GM12864 (cell line): ENCODE results near the gene PYCR2.
"Not testable (repeated sequence)": the region's sequence is repeated elsewhere in the genome, so short reads cannot be mapped to it uniquely, and the experiment has no call there.

Source experiments
- DNase-seq: peaks from one replicate; pipeline ENCODE4 v3.0.0-alpha.2; 2011; ENCODE audit warnings: low read depth
- H3K4me3 ChIP-seq: 2 replicates; pipeline ENCODE4 v1.5.1; 2011; ENCODE audit warnings: mild to moderate bottlenecking, low read depth, low read length, control low read depth
- TF ChIP-seq, protein P1 (sequence below): IDR thresholded peaks from 2 replicates; pipeline ENCODE4 v1.5.1; 2011; ENCODE audit warnings: low read depth, mild to moderate bottlenecking, moderate library complexity, low read length, control low read depth, inconsistent platforms; ENCODE audit errors: missing control alignments

PYCR2 gene

DNA sequence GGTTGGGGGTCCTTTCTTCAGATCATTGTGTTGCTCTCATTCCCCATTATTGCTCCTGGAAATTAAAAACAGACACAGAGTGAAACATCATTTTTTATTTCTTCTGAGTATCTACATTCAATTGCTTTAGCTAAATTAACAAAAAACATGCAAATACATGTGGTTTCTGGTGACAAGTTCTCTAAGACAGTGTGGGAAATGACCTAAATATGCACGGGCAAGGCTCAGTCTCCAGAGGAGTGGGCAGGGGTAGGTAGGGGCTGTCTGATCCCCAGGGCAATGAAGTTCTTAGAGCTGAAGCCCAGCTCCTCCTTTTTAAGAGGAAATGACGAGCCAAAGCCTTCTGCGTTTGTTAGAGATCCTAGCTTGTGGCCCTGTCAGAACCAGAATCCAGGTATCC, 12.5 kb upstream of the PYCR2 start:
- no peak overlapping the region for H3K4me3 ChIP-seq
- no peak for DNase-seq
- TF ChIP-seq, protein P1, sequence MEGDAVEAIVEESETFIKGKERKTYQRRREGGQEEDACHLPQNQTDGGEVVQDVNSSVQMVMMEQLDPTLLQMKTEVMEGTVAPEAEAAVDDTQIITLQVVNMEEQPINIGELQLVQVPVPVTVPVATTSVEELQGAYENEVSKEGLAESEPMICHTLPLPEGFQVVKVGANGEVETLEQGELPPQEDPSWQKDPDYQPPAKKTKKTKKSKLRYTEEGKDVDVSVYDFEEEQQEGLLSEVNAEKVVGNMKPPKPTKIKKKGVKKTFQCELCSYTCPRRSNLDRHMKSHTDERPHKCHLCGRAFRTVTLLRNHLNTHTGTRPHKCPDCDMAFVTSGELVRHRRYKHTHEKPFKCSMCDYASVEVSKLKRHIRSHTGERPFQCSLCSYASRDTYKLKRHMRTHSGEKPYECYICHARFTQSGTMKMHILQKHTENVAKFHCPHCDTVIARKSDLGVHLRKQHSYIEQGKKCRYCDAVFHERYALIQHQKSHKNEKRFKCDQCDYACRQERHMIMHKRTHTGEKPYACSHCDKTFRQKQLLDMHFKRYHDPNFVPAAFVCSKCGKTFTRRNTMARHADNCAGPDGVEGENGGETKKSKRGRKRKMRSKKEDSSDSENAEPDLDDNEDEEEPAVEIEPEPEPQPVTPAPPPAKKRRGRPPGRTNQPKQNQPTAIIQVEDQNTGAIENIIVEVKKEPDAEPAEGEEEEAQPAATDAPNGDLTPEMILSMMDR, result no peak

DNA sequence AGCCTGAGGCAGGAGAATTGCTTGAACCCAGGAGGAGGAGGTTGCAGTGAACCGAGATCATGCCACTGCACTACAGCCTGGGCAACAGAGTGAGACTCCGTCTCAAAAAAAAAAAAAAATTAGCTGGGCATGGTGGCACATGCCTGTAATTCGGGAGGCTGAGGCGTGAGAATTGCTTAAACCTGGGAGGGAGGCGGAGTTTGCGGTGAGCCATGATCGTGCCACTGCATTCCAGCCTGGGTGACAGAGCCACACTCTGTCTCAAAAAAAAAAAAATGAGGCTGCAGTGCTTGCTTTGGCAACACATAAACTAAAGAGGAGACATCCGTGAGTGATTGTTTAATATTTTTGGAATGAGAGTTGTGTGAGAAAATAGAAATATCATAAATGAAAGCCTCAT, 12.0 kb upstream of the PYCR2 start:
- not testable (repeated sequence) for DNase-seq, H3K4me3 ChIP-seq

DNA sequence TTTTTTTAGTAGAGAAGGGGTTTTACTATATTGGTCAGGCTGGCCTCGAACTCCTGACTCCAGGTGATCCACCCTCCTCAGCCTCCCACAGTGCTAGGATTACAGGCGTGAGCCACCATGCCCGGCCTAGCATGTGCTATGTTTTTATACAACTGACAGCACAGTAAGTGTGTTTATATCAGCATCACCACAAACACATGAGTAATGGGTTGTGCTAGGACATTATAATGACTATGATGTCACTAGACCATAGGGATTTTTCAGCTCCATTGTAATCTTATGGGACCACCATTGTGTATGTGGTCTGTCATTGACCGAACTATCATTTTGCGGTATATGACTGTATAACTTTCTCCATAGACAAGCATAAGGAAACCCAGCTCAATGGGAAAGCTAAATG, 10.7 kb upstream of the PYCR2 start:
- no peak overlapping the region for H3K4me3 ChIP-seq
- no peak for DNase-seq
- TF ChIP-seq, protein P1, result no peak

DNA sequence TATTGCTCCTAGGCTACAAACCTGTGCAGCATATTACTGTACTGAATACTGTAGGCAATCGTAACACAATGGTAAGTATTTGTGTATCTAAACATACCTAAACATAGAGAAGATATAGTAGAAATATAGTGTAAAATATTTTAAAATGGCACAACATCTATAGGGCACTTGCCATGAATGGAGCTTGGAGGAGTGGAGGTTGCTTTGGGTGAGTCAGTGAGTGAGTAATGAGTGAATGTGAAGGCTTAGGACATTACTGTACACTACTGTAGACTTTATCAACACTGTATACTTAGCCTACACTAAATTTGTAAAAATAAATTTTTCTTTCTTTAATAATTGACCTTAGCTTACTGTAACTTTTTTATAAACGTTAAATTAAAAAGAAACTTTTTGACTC, 9.0 kb upstream of the PYCR2 start:
- DNase-seq, result no peak
- TF ChIP-seq, protein P1, result no peak
- H3K4me3 ChIP-seq, result no peak overlapping the region

DNA sequence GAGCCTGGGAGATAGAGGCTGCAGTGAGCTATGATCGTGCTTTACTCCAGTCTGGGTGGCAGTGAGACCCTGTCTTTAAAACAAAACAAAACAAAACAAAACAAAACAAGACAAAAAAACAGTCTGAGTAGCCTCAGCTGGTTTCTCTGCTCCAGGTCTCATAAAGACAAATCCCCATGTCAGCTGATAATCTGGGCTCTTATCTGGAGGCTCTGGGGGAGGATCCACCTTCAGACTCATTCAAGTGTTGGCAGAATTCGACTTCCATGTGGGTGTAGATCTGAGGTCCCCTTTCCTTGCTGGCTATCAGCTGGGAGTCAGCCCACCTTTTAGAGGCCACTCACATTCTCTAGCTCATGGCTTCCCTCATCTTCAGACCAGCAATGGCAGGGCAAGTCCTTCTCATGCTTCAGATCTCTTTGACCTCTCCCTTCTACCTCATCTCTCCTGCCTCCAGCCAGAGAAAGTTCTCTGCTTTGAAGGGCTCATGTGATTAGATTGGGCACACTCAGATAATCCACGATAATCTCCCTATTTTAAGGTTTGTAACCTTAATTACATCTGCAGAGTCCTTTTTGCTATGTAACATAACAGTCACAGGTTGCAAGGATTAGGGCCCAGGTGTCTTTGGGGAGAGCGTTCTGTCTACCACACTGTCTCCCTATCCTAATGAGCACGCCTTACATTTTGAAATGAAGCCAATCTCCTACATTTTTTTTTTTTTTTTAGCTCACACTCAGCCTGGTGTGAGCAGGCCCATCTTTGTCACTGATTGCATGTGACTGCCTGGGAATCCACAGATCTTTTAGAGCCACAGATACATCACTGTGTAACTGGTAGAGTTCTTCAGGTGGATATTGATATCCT, 7.5 kb upstream of the PYCR2 start:
- TF ChIP-seq, protein P1, result no peak
- no peak for DNase-seq

DNA sequence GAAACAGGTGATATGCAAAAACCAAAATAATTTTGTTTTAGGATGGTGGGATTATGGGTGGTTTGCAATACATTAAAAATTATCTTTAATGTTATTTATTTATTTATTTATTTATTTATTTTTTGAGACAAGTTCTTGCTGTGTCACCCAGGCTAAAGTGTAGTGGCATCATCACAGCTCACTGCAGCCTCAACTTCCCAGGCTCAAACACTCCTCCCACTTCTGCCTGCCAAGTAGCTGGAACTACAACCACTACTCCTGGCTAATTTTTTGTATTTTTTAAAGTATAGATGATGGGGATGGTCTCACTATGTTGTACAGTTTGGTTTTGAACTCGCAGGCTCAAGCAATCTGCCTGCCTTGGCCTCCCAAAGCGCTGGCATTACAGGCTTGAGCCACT, 6.5 kb upstream of the PYCR2 start:
- DNase-seq, result no peak
- TF ChIP-seq, protein P1, result no peak
- no peak overlapping the region for H3K4me3 ChIP-seq

More for the DNA sequence above, 7.5 kb upstream of the PYCR2 start:
- H3K4me3 ChIP-seq, result no peak overlapping the region

DNA sequence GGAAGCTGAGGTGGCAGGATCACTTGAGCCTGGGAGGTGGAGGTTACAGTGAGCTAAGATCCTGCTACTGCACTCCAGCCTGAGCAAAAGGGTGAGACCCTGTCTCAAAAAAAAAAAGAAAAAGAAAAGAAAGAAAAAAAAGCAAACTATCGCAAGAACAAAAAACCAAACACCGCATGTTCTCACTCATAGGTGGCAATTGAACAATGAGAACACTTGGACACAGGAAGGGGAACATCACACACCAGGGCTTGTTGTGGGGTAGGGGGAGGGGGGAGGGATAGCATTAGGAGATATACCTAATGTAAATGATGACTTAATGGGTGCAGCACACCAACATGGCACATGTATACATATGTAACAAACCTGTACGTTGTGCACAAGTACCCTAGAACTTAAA, 5.4 kb upstream of the PYCR2 start:
- not testable (repeated sequence) for H3K4me3 ChIP-seq, DNase-seq
